Type B pancreatic cell (in vitro differentiated cells): ENCODE data around the gene SLC8A1. TPM values are rescaled to one million over a fixed set of nuclear protein-coding genes. Genes with fewer than 3 reads are reported as not detected.

ENCODE experiments used
- DNase-seq: peaks from one replicate; pipeline ENCODE4 v3.0.0; 2021; ENCODE audit warnings: mixed read lengths; ENCODE audit not compliant: unreplicated experiment; ENCODE audit errors: extremely low spot score
- H3K27ac Mint-ChIP-seq: 2 replicates; pipeline ENCODE4 v1.8.0; 2021; ENCODE audit warnings: mild to moderate bottlenecking, mixed read lengths
- H3K27me3 Mint-ChIP-seq: 2 replicates; pipeline ENCODE4 v1.8.0; 2021; ENCODE audit warnings: mixed read lengths
- H3K36me3 Mint-ChIP-seq: 2 replicates; pipeline ENCODE4 v1.8.0; 2021; ENCODE audit warnings: mixed read lengths
- H3K4me1 Mint-ChIP-seq: one replicate; pipeline ENCODE4 v1.8.0; 2021; ENCODE audit warnings: mixed read lengths; ENCODE audit not compliant: unreplicated experiment
- H3K4me3 Mint-ChIP-seq: 2 replicates; pipeline ENCODE4 v1.8.0; 2021; ENCODE audit warnings: mild to moderate bottlenecking, mixed read lengths
- H3K9me3 Mint-ChIP-seq: 2 replicates; pipeline ENCODE4 v1.8.0; 2021; ENCODE audit warnings: mixed read lengths
- total RNA-seq: library from RNA; stranded (reverse); gene quantifications from 2 replicates; pipeline ENCODE4 v1.2.1, GENCODE V29; 2021; ENCODE audit warnings: low replicate concordance
- TF ChIP-seq, protein P1 (sequence below): fragments of 200-600 bp; sonication (generic); conservative IDR thresholded peaks from 2 replicates; pipeline ENCODE4 v1.5.0; 2021; ENCODE audit warnings: antibody characterized with exemption, mild to moderate bottlenecking

SLC8A1 gene
- total RNA-seq, 1 donor from 2014 or later = 42.1 TPM

DNA sequence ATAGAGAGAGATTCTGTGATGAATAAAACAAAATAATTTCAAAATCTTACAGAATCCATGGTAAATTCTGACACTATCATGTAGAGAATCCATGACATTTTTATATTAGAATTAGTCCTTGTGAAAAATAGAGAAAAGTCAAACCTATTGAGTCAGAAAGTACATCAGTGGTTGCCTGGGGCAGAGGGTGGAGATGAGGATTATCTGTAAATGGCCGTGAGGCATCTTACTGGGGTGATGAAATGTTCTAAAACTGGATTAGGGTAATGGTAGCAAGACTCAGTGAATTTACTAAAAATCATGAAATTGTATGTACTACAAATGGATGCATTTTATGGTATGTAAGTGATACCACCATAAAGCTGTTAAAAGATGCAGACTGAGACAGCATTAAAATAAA lies 323.1 kb downstream of the SLC8A1 start:
- H3K4me1 Mint-ChIP-seq = peaks cover 24% of the 10 kb centered on the region
- peaks cover 6% of the 10 kb centered on the region for H3K36me3 Mint-ChIP-seq

DNA sequence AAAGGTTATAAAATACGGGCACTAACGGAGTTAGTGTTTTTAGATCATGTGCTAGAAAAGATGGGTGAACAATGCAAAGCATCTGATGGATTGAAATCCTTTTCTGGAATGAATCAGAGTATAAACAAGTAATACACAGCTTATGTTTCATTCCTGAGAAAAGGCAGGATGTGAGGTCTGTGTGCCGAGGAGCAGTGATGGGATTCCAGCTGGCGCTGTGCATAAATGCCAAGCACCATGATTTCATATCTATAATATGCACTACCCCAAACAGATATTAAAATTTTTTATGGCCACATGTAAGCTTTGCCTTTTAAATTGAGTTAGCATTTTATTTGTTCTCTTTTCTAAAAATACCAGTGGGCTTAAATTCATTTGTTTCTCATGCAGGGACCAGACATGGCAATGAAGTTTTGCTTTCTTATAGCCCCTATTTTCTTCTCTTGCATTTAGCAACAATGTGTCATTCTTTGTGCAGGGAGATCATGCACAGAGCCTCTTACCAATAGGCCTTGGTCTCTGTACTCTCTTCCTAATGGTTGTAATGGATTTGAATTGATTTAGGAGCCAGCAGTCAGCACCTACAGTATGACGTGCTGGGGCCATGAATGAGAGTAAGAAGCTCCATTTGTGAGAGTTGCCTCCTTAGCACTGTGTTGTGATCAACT lies 323.9 kb downstream of the SLC8A1 start:
- no peaks in the 10 kb centered on the region for H3K9me3 Mint-ChIP-seq
- H3K36me3 Mint-ChIP-seq = peaks cover 6% of the 10 kb centered on the region
- no peaks in the 10 kb centered on the region for H3K27me3 Mint-ChIP-seq
- no peak overlapping the region for H3K4me3 Mint-ChIP-seq
- TF ChIP-seq, protein P1, sequence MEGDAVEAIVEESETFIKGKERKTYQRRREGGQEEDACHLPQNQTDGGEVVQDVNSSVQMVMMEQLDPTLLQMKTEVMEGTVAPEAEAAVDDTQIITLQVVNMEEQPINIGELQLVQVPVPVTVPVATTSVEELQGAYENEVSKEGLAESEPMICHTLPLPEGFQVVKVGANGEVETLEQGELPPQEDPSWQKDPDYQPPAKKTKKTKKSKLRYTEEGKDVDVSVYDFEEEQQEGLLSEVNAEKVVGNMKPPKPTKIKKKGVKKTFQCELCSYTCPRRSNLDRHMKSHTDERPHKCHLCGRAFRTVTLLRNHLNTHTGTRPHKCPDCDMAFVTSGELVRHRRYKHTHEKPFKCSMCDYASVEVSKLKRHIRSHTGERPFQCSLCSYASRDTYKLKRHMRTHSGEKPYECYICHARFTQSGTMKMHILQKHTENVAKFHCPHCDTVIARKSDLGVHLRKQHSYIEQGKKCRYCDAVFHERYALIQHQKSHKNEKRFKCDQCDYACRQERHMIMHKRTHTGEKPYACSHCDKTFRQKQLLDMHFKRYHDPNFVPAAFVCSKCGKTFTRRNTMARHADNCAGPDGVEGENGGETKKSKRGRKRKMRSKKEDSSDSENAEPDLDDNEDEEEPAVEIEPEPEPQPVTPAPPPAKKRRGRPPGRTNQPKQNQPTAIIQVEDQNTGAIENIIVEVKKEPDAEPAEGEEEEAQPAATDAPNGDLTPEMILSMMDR = no peak
- H3K4me1 Mint-ChIP-seq = peaks cover 27% of the 10 kb centered on the region
- H3K27ac Mint-ChIP-seq = no peak overlapping the region
- DNase-seq = no peak

More for the DNA sequence above, 323.1 kb downstream of the SLC8A1 start:
- no peak for DNase-seq
- Mint-ChIP-seq H3K4me3 (no peak overlapping the region), H3K27ac (no peak overlapping the region), H3K9me3 (no peaks in the 10 kb centered on the region), H3K27me3 (no peaks in the 10 kb centered on the region)
- TF ChIP-seq, protein P1 = no peak

DNA sequence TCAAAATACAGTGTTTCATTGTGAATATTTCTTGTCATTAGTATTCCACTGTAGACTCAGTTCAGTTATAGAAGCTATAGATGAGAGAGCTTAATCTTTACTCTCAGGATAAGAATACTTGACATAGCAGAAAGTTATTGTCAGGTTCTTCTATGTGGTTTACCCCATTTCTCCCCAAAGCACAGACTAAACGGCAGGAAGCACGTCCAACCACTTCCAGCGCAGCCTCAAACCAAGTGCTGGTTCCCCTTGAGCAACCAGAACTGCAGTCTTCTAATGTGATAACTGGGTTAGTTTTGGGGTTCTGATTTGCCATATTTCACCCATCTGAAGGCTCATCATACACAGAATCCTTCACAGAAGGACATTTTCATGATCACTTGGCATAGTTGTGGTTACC lies 324.7 kb downstream of the SLC8A1 start:
- TF ChIP-seq, protein P1 = no peak
- peaks cover 30% of the 10 kb centered on the region for H3K4me1 Mint-ChIP-seq
- no peak overlapping the region for H3K4me3 Mint-ChIP-seq
- no peaks in the 10 kb centered on the region for H3K27me3 Mint-ChIP-seq
- no peak for DNase-seq
- H3K27ac Mint-ChIP-seq = no peak overlapping the region
- H3K36me3 Mint-ChIP-seq = peaks cover 6% of the 10 kb centered on the region
- no peaks in the 10 kb centered on the region for H3K9me3 Mint-ChIP-seq

DNA sequence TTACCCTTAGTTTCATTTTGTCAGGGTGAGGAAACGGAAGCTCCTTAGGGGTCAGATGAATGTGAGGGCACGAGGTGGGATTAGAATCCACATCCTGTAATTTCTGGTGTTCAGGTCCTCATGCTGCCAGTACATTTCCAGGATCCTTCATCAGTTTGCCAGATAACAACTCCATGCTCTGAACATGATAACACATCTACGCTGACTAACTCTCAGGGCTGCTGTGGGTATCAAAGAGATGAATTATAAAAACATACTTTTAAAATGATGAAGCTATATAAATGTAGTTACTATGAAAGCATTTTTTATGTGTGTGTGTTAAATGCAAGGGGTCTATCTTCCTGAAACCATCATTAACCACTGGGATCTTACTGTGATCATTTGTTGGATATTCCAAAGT lies 325.9 kb downstream of the SLC8A1 start:
- H3K36me3 Mint-ChIP-seq = peaks cover 6% of the 10 kb centered on the region
- no peaks in the 10 kb centered on the region for H3K27me3 Mint-ChIP-seq
- peaks cover 30% of the 10 kb centered on the region for H3K4me1 Mint-ChIP-seq
- H3K4me3 Mint-ChIP-seq = no peak overlapping the region
- TF ChIP-seq, protein P1 = no peak
- no peak for DNase-seq
- H3K9me3 Mint-ChIP-seq = no peaks in the 10 kb centered on the region
- no peak overlapping the region for H3K27ac Mint-ChIP-seq

DNA sequence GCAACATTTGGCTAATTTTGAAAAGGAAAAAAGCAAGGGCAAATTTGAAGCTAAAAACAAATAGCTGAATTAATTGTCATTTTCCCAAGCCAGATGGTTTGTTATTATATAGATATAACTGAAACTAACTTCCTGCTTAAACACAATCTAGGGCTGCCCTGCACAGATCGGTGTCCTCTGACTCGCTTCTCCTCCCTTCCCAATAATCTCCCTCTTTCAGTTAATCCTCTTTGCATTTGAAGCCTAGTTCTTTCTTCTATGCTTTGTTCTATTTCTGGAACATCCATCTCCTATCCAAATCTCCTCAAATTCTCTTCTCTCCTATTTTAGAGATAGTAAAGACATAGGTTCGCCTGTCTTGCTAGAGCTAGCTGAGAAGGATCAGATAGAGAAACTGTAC lies 328.1 kb downstream of the SLC8A1 start:
- Mint-ChIP-seq H3K36me3 (peaks cover 1% of the 10 kb centered on the region), H3K4me1 (peaks cover 15% of the 10 kb centered on the region), H3K27me3 (no peaks in the 10 kb centered on the region), H3K27ac (no peak overlapping the region), H3K4me3 (no peak overlapping the region), H3K9me3 (no peaks in the 10 kb centered on the region)
- no peak for DNase-seq
- TF ChIP-seq, protein P1 = no peak

DNA sequence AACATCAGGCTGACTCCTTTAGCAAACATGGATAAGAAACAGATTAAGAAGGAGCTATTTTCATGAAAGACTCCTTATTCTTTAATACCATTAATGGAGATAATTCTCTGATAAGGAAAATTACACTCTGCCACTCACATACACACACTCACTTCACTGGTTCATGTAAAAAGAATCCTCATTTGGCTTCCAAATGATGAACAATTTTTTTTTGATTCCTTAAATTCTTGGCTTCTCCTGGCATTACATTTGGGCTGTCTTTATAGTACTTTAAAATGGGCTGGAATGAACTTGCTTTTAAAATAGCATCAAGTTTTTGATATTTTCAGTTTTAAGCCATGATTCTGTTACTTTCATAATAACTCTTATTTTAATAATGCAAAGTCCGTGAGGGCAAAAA lies 328.6 kb downstream of the SLC8A1 start:
- Mint-ChIP-seq H3K4me3 (no peak overlapping the region), H3K4me1 (peaks cover 15% of the 10 kb centered on the region), H3K27ac (no peak overlapping the region), H3K27me3 (no peaks in the 10 kb centered on the region), H3K36me3 (no peaks in the 10 kb centered on the region), H3K9me3 (no peaks in the 10 kb centered on the region)
- TF ChIP-seq, protein P1 = no peak
- no peak for DNase-seq
